SK-N-SH treated with all-trans-retinoic acid at 6 μM for 48 hours (cell line): Measurements from ENCODE around the gene HCN2.

ENCODE experiments used
- ATAC-seq: fragments of 200-7000 bp; cut with Tn5 transposase; 3 replicates; pipeline ENCODE4 v1.9.1; 2020; ENCODE audit warnings: mild to moderate bottlenecking, moderate library complexity
- ARNTL ChIP-seq: fragments of 450-650 bp; formaldehyde crosslinking; IDR thresholded peaks from 2 replicates; pipeline ENCODE4 v1.5.0; 2020; ENCODE audit warnings: low read depth, mild to moderate bottlenecking, moderate library complexity, borderline replicate concordance
- BACH2 ChIP-seq: fragments of 250-450 bp; sonication (Bioruptor Pico); IDR thresholded peaks from 2 replicates; pipeline ENCODE4 v1.9.0; 2021; ENCODE audit warnings: mild to moderate bottlenecking, borderline replicate concordance
- CSDC2 ChIP-seq: fragments of 250-450 bp; sonication (Bioruptor Pico); IDR thresholded peaks from 2 replicates; pipeline ENCODE4 v1.5.0; 2020; ENCODE audit warnings: mild to moderate bottlenecking, moderate library complexity
- CSRNP3 ChIP-seq: fragments of 250-450 bp; sonication (Bioruptor Pico); IDR thresholded peaks from 2 replicates; pipeline ENCODE4 v1.5.1; 2021; ENCODE audit warnings: mild to moderate bottlenecking, moderate library complexity
- ESRRG ChIP-seq: fragments of 250-450 bp; sonication (Bioruptor Pico); IDR thresholded peaks from 2 replicates; pipeline ENCODE4 v1.6.1; 2021; ENCODE audit warnings: mild to moderate bottlenecking
- GLIS3 ChIP-seq: fragments of 250-450 bp; sonication (Bioruptor Pico); IDR thresholded peaks from 2 replicates; pipeline ENCODE4 v1.5.0; 2020; ENCODE audit warnings: mild to moderate bottlenecking, moderate library complexity
- ISL1 ChIP-seq: fragments of 250-450 bp; sonication (Bioruptor Pico); IDR thresholded peaks from 2 replicates; pipeline ENCODE4 v2.1.2; 2022; ENCODE audit warnings: mild to moderate bottlenecking, moderate library complexity
- PATZ1 ChIP-seq: fragments of 250-450 bp; sonication (Bioruptor Pico); IDR thresholded peaks from 2 replicates; pipeline ENCODE4 v1.8.0; 2020; ENCODE audit warnings: mild to moderate bottlenecking, moderate library complexity, borderline replicate concordance
- POU6F1 ChIP-seq: fragments of 250-450 bp; sonication (Bioruptor Pico); IDR thresholded peaks from 2 replicates; pipeline ENCODE4 v1.8.0; 2021; ENCODE audit warnings: low read depth, mild to moderate bottlenecking, moderate library complexity, borderline replicate concordance
- PPARA ChIP-seq: fragments of 250-450 bp; sonication (Bioruptor Pico); IDR thresholded peaks from 2 replicates; pipeline ENCODE4 v1.5.0; 2020; ENCODE audit warnings: mild to moderate bottlenecking, borderline replicate concordance
- RARB ChIP-seq: fragments of 250-450 bp; sonication (Bioruptor Pico); IDR thresholded peaks from 2 replicates; pipeline ENCODE4 v1.8.0; 2021; ENCODE audit warnings: mild to moderate bottlenecking, moderate library complexity
- SNAI2 ChIP-seq: fragments of 250-450 bp; sonication (Bioruptor Pico); IDR thresholded peaks from 2 replicates; pipeline ENCODE4 v1.5.0; 2020; ENCODE audit warnings: mild to moderate bottlenecking, moderate library complexity
- TCF4 ChIP-seq: fragments of 250-450 bp; sonication (Bioruptor Pico); IDR thresholded peaks from 2 replicates; pipeline ENCODE4 v1.8.0; 2021; ENCODE audit warnings: mild to moderate bottlenecking, moderate library complexity, borderline replicate concordance
- TOX ChIP-seq: fragments of 250-450 bp; sonication (Bioruptor Pico); IDR thresholded peaks from 2 replicates; pipeline ENCODE4 v1.8.0; 2021; ENCODE audit warnings: mild to moderate bottlenecking, moderate library complexity, borderline replicate concordance
- TSHZ2 ChIP-seq: fragments of 250-450 bp; sonication (Bioruptor Pico); IDR thresholded peaks from 2 replicates; pipeline ENCODE4 v1.5.0; 2020; ENCODE audit warnings: mild to moderate bottlenecking, moderate library complexity
- ZC3H10 ChIP-seq: fragments of 250-450 bp; sonication (Bioruptor Pico); IDR thresholded peaks from 2 replicates; pipeline ENCODE4 v1.5.1; 2021; ENCODE audit warnings: mild to moderate bottlenecking, moderate library complexity
- ZFP3 ChIP-seq: fragments of 250-450 bp; sonication (Bioruptor Pico); IDR thresholded peaks from 2 replicates; pipeline ENCODE4 v1.5.0; 2020; ENCODE audit warnings: mild to moderate bottlenecking, moderate library complexity
- ZFP30 ChIP-seq: fragments of 450-650 bp; formaldehyde crosslinking; IDR thresholded peaks from 2 replicates; pipeline ENCODE4 v1.5.0; 2022; ENCODE audit warnings: mild to moderate bottlenecking, moderate library complexity
- ZNF565 ChIP-seq: fragments of 450-650 bp; formaldehyde crosslinking; conservative IDR thresholded peaks from 2 replicates; pipeline ENCODE4 v1.5.0; 2020; ENCODE audit warnings: low read depth, mild to moderate bottlenecking, moderate library complexity
- ZNF70 ChIP-seq: fragments of 450-650 bp; formaldehyde crosslinking; IDR thresholded peaks from 2 replicates; pipeline ENCODE4 v1.5.0; 2020; ENCODE audit warnings: mild to moderate bottlenecking, moderate library complexity
- ZNF8 ChIP-seq: fragments of 450-650 bp; formaldehyde crosslinking; IDR thresholded peaks from 2 replicates; pipeline ENCODE4 v1.5.0; 2020; ENCODE audit warnings: mild to moderate bottlenecking, moderate library complexity

The HCN2 gene

GRCh38 chr19:542173-542866, 47.4 kb upstream of the HCN2 start:
- TF ChIP-seq ZNF8 (no peak), ESRRG (CRISPR knock-in tag) (no peak), ZFP30 (no peak), RARB (CRISPR knock-in tag) (no peak), PATZ1 (CRISPR knock-in tag) (no peak), CSRNP3 (CRISPR knock-in tag) (no peak), ZFP3 (CRISPR knock-in tag) (no peak), TCF4 (no peak), SNAI2 (CRISPR knock-in tag) (no peak), ZNF565 (CRISPR knock-in tag) (no peak), GLIS3 (CRISPR knock-in tag) (no peak), ISL1 (CRISPR knock-in tag) (no peak), POU6F1 (CRISPR knock-in tag) (no peak), CSDC2 (CRISPR knock-in tag) (no peak), ZNF70 (no peak), ARNTL (CRISPR knock-in tag) (no peak)
- TF ChIP-seq, all 23 proteins: peak for 0
- ATAC-seq: no peak

GRCh38 chr19:543910-544608, 45.6 kb upstream of the HCN2 start, which contains the start of gene GZMM:
Gene GZMM, plus strand, starts transcription at chr19:544053. Its CDS starts 19 bp downstream, at chr19:544072.
- TF ChIP-seq PPARA (CRISPR knock-in tag) (no peak), TOX (CRISPR knock-in tag) (no peak), TSHZ2 (CRISPR knock-in tag) (no peak), SNAI2 (CRISPR knock-in tag) (no peak), ARNTL (CRISPR knock-in tag) (no peak), BACH2 (CRISPR knock-in tag) (no peak)
- peak; percentile 21 for ATAC-seq

- TF ChIP-seq ZNF70 (no peak), RARB (CRISPR knock-in tag) (no peak), ISL1 (CRISPR knock-in tag) (no peak), SNAI2 (CRISPR knock-in tag) (no peak), ZFP3 (CRISPR knock-in tag) (no peak), GLIS3 (CRISPR knock-in tag) (no peak), ZNF565 (CRISPR knock-in tag) (no peak), ZC3H10 (CRISPR knock-in tag) (no peak)
- TF ChIP-seq, all 23 proteins: peak for 0
- ATAC-seq: no peak
Observed at GRCh38 chr19:547117-547516, 42.6 kb upstream of the HCN2 start.
